Right renal cortex interstitium (tissue), 3 donors: ENCODE results near the gene MRPS22. TPM values are rescaled to one million over a fixed set of nuclear protein-coding genes. Genes with fewer than 3 reads are reported as not detected.

Experiments
- DNase-seq, 3 donors: peaks; one replicate each; pipeline ENCODE4 v3.0.0-alpha.2; 2013; ENCODE audit warnings: low read depth in 3 of 3, low spot score in 2 of 3
- polyA plus RNA-seq, 3 donors: library from polyadenylated mRNA; unstranded; fragments of 120-200 nt; gene quantifications; one replicate each; pipeline ENCODE4 v1.2.1, GENCODE V29; 2013; ENCODE audit not compliant: insufficient read length in 3 of 3

Gene MRPS22
- polyA plus RNA-seq = 10 to 100 TPM; 62.1 to 64.6 (median 62.2) TPM

DNA sequence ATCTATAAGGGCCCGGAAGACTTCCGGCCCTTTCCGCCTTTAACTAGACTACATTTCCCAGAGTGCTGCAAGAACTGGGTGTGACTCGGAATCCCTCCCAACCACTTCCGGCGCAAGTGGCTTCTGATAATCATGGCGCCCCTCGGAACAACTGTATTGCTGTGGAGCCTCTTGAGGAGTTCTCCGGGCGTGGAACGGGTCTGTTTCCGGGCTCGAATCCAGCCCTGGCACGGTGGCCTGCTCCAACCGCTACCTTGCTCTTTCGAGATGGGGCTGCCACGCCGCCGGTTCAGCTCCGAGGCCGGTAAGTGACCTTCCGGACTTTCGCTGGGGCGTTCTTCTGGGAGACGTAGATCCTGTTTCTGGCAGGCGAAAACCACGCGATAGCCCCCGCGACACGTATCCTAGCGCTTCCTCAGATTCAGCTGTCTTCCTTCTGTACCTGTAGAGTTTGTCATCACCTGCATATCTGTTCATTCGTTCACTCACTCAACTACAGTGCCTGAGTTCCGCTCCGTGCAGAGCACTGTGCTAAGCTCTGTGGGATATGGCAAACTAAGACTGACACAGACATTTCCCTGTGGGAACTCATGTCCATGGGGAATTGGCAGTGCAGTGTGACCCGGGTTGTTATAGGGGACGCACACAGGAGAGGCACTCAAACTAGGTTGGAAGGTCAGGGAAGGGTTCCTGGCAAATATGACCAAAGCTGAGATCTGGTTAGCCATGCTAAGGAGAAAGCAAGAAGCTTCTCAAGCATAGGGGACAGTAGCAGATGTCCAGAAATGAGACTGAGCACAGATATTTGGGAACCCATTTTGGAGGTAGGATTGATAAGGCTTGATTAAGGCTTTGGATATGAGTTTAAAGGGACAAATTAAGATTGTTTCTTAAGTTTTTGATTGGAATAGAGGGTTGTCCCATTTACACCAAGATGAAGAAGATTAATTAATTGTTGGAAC lies at the start of gene MRPS22:
Gene MRPS22, plus strand, starts transcription at position 126 of the 962 bp plus-strand sequence. Its CDS starts 7 bp downstream, at position 133.
- DNase-seq = peak in 2 of 3 donors; percentile 62 to 66

DNA sequence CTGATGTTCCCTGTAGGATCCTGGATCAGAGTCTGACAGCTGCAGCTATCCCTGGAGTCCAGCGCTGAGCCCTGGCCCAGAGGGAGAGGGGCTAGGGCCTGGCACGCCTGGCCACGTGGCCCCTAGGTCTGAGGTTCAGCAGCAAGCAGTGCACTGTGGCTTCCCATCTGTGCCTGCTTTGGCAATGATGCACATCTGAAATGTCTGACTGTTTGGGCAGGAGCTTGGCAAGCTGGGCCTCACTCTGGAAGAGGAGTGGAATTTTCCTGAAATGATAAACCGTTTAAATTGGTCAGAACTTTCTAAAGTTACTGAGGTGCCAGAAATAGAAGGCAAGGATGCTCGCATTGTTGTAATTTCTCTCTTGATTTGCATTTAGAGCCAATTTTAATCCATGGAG lies 48.8 kb upstream of the MRPS22 start:
- no peak for DNase-seq

- DNase-seq = no peak
Observed at GRCh38 chr3:139296141-139296718, 47.6 kb upstream of the MRPS22 start.

GRCh38 chr3:139297588-139298311 lies 46.1 kb upstream of the MRPS22 start:
- no peak for DNase-seq

DNA sequence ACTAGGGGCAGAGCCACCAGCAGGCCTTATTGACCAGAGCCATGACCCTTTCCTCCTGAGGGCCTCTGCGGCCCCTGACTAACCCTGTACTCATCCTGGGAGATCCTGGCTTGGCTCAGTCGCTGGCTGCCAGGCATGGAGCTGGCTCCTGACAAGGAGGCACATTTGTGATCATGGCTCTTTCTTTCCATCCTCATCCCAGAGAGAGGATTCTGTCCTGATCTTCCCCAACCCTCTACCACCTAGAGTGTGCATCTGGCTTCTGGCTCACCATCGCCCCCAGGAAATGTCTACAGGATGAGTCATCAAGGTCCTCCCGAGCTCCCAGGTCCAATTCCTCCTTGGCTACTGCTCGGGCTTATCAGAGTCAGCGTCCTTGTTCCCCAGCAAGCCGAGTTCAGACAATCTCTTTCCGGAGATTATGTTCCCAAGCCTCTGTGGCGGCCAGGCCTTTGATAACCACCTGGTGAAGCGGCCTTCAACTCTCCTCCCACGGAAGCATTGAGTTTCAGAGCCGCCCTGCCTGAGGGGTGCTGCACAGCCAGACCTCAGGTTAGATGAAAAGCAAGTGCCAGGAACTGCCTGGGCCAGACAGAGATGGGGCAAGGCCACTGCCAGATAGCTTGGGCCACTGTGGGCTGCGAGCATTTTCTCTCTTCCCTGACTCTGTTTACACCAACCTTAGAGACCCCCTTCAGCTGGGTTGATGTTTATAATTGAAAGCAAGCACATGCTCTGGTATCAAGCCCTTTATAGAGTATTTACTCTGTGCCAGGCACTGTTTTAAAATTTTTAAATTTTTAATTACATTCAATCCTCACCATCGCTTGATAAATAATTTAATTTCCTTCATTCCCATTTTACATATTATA lies 44.3 kb upstream of the MRPS22 start:
- DNase-seq = no peak

- DNase-seq = no peak
Observed at GRCh38 chr3:139300416-139300815, 43.4 kb upstream of the MRPS22 start.

- DNase-seq = no peak
Observed at GRCh38 chr3:139301183-139301582, 42.6 kb upstream of the MRPS22 start.

DNA sequence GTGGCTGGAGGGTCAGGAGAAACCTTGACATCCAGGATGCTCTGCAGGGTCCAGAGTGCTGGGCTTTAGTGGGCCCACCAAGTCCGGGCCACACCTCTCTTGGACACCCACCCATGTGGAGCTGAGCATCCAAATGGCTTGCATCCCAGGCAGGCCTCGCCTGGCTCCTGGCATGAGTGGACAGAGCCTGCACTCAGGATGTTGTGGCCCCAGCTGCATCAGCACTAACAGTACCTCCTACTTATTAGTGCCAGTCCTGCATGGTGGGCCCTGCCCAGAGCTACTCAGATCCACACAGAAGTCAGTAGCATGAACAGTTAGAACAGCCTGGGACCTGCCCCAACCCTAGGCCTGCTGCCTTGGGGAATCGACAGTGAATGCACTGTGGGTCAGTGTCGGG lies 42.2 kb upstream of the MRPS22 start:
- no peak for DNase-seq

GRCh38 chr3:139302084-139302800 lies 41.6 kb upstream of the MRPS22 start:
- no peak for DNase-seq

- DNase-seq = no peak
Observed at GRCh38 chr3:139302801-139303113, 41.1 kb upstream of the MRPS22 start.

- DNase-seq = no peak
Observed at GRCh38 chr3:139303216-139303615, 40.6 kb upstream of the MRPS22 start.

DNA sequence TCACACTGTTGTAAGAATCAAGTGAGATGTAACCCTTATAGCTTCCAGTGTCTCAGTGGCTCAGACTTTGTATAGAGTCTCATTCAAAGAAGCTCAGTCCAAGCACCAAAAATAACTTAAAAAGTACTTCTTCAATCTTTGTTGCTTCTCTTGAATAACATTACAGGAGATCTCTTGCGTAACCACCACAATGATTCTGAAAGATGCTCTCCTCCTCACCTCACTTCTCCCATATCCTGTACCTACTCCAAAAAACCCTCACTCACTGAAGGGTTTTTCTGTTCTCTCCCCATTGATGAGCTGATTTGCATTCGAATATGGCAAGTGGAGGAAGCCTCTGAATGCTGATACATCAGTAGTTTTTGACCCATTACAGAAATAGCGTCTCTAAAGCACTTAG lies 39.4 kb upstream of the MRPS22 start:
- no peak for DNase-seq

DNA sequence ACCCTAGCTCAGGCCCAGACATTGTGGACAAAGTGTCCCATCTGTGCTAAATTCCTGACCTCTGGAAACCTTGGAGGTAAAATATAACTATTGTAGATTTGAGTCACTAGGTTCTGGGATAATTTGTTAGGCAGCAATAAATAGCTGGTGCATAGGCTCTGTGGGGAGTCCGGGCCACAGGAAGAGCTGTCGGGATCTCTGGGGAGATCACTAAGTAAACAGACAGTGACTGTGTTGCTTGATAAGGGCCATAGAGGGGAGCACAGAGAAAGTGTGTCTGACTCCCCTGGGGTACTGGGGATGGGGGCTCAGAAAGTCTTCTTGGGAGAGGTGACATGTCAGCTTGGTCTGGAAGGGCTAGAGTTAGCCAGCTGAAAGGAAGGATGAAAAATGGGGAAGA lies 37.7 kb upstream of the MRPS22 start:
- DNase-seq = no peak

DNA sequence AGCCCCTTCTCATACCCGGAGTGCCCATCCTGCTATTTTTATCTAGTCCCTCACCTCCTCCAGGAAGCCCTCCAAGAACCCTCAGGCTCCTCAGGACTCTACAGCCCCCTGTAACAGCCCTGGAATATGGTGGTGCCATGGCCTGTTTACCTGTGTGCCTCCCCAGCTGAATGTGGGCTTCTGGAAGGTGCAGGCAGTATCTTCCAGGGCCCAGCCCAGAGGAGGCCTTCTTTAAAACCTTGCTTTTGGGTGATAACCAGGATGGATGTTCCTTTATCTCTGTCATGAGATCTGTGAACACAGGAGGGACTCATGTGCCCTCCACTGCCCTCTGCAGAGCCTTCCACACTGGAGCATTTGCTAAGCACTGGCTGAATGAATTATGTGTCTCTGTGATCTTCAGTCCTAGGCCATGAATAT lies 36.7 kb upstream of the MRPS22 start:
- DNase-seq = no peak

- no peak for DNase-seq
Observed at GRCh38 chr3:139307601-139308555, 35.9 kb upstream of the MRPS22 start.

DNA sequence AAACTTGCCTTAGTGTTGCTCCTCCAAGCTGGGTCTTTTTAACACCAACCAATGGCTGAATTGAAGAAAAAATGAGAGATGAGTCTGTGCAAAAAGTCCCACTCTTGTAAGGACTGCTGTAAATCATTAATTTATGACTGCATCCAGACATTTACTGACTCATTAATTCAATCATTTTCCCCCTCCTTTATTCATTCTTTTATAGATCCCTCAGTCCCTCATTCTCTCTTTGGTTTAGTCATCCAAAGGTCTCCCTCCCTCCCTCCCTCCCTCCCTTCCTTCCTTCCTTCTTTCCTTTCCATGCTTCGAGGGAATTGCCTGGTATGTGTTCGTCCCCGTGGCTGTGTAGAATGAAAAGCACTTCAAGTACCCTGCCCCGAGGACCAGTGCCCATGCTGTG lies 35.3 kb upstream of the MRPS22 start:
- no peak for DNase-seq

- no peak for DNase-seq
Observed at GRCh38 chr3:139309061-139309591, 34.7 kb upstream of the MRPS22 start.

GRCh38 chr3:139309880-139310279 lies 33.9 kb upstream of the MRPS22 start:
- no peak for DNase-seq
